PFSK-1 (cell line): ENCODE data around the gene ATP2A1.

Experiments used
- POLR2AphosphoS5 ChIP-seq: IDR thresholded peaks from 2 replicates; pipeline ENCODE4 v1.6.1; 2012; ENCODE audit warnings: low read depth, mild to moderate bottlenecking, control low read depth, low read length, moderate library complexity
- TAF1 ChIP-seq: IDR thresholded peaks from 2 replicates; pipeline ENCODE4 v1.6.1; 2012; ENCODE audit warnings: low read length, control low read depth, borderline replicate concordance; ENCODE audit not compliant: insufficient read depth

DNA sequence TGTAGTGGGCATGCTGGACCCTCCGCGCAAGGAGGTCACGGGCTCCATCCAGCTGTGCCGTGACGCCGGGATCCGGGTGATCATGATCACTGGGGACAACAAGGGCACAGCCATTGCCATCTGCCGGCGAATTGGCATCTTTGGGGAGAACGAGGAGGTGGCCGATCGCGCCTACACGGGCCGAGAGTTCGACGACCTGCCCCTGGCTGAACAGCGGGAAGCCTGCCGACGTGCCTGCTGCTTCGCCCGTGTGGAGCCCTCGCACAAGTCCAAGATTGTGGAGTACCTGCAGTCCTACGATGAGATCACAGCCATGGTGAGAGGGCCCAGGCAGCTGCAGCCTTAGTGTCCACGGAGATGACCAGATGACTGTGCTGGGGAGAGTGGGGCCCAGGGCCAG, 22.3 kb downstream of the ATP2A1 start:
- TF ChIP-seq POLR2AphosphoS5 (no peak), TAF1 (no peak)
